ENCODE results near the gene OPCML.

OPCML gene

GRCh38 chr11:132980670-132981069 lies 551.6 kb downstream of the OPCML start:
- DNase-seq (ENCODE audit: low spot score): no peak

- DNase-seq (ENCODE audit: low spot score): no peak
Measured at GRCh38 chr11:132977746-132978145, 554.6 kb downstream of the OPCML start.

GRCh38 chr11:132977241-132977640 lies 555.1 kb downstream of the OPCML start:
- no peak for DNase-seq (ENCODE audit: low spot score)

- no peak for DNase-seq (ENCODE audit: low spot score)
Measured at GRCh38 chr11:132976115-132976514, 556.2 kb downstream of the OPCML start.

- no peak for DNase-seq (ENCODE audit: low spot score)
Measured at GRCh38 chr11:132973686-132974085, 558.6 kb downstream of the OPCML start.

- no peak for DNase-seq (ENCODE audit: low spot score)
Measured at GRCh38 chr11:132972565-132972964, 559.7 kb downstream of the OPCML start.

GRCh38 chr11:132971351-132971750 lies 561.0 kb downstream of the OPCML start:
- no peak for DNase-seq (ENCODE audit: low spot score)

- DNase-seq (ENCODE audit: low spot score): no peak
Measured at GRCh38 chr11:132969892-132970291, 562.4 kb downstream of the OPCML start.

GRCh38 chr11:132962041-132962440 lies 570.3 kb downstream of the OPCML start:
- no peak for DNase-seq (ENCODE audit: low spot score)

GRCh38 chr11:132961453-132961852 lies 570.8 kb downstream of the OPCML start:
- no peak for DNase-seq (ENCODE audit: low spot score)

GRCh38 chr11:132960273-132961078 lies 571.8 kb downstream of the OPCML start:
- no peak for DNase-seq (ENCODE audit: low spot score)

- no peak for DNase-seq (ENCODE audit: low spot score)
Measured at GRCh38 chr11:132959693-132960092, 572.6 kb downstream of the OPCML start.

- no peak for DNase-seq (ENCODE audit: low spot score)
Measured at GRCh38 chr11:132957881-132958280, 574.4 kb downstream of the OPCML start.

- no peak for DNase-seq (ENCODE audit: low spot score)
Measured at GRCh38 chr11:132948252-132948651, 584.0 kb downstream of the OPCML start.

GRCh38 chr11:132944569-132944944 lies 587.7 kb downstream of the OPCML start:
- no peak for DNase-seq (ENCODE audit: low spot score)

- no peak for DNase-seq (ENCODE audit: low spot score)
Measured at GRCh38 chr11:132943706-132944568, 588.4 kb downstream of the OPCML start.

GRCh38 chr11:132943357-132943705 lies 589.0 kb downstream of the OPCML start:
- DNase-seq (ENCODE audit: low spot score): no peak

- no peak for DNase-seq (ENCODE audit: low spot score)
Measured at GRCh38 chr11:132942611-132943356, 589.5 kb downstream of the OPCML start.

GRCh38 chr11:132941761-132942160 lies 590.5 kb downstream of the OPCML start:
- DNase-seq (ENCODE audit: low spot score): no peak

- peak; percentile 5 for DNase-seq (ENCODE audit: low spot score)
Measured at GRCh38 chr11:132941024-132941646, 591.2 kb downstream of the OPCML start.

- no peak for DNase-seq (ENCODE audit: low spot score)
Measured at GRCh38 chr11:132937016-132937415, 595.3 kb downstream of the OPCML start.

GRCh38 chr11:132935383-132935782 lies 596.9 kb downstream of the OPCML start:
- no peak for DNase-seq (ENCODE audit: low spot score)

Measured in hematopoietic multipotent progenitor cell treated with erythropoietin and hydrocortisone succinate and interleukin-3 and kit ligand, for 17 days (in vitro differentiated cells).